Measurements from ENCODE around the gene DNAAF2. TPM values are rescaled to one million over a fixed set of nuclear protein-coding genes. Genes with fewer than 3 reads are reported as not detected.
"Not testable (repeated sequence)": the region's sequence is repeated elsewhere in the genome, so short reads cannot be mapped to it uniquely, and the experiment has no call there.

DNAAF2 gene
- polyA plus RNA-seq, 4 donors: 15.5 to 19.1 (median 17.3) TPM

GRCh38 chr14:49623387-49623786 is 11.7 kb downstream of the DNAAF2 start:
- DNase-seq (ENCODE audit: low read depth in 4 of 4, low spot score in 2 of 4): no peak

- DNase-seq (ENCODE audit: low read depth in 4 of 4, low spot score in 2 of 4): no peak
Measured at GRCh38 chr14:49622022-49622607, 12.9 kb downstream of the DNAAF2 start.

DNA sequence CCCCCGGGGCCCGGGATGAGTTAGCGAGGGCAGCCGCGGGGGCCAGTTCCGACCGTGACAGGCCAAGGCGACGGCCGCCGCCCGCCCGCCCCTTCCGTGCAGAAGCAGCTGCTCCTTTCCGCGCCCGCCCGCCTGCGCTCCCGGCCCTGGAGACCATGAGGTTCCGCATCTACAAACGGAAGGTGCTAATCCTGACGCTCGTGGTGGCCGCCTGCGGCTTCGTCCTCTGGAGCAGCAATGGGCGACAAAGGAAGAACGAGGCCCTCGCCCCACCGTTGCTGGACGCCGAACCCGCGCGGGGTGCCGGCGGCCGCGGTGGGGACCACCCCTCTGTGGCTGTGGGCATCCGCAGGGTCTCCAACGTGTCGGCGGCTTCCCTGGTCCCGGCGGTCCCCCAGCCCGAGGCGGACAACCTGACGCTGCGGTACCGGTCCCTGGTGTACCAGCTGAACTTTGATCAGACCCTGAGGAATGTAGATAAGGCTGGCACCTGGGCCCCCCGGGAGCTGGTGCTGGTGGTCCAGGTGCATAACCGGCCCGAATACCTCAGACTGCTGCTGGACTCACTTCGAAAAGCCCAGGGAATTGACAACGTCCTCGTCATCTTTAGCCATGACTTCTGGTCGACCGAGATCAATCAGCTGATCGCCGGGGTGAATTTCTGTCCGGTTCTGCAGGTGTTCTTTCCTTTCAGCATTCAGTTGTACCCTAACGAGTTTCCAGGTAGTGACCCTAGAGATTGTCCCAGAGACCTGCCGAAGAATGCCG is 13.7 kb downstream of the DNAAF2 start:
- no peak for DNase-seq (ENCODE audit: low read depth in 4 of 4, low spot score in 2 of 4)

DNA sequence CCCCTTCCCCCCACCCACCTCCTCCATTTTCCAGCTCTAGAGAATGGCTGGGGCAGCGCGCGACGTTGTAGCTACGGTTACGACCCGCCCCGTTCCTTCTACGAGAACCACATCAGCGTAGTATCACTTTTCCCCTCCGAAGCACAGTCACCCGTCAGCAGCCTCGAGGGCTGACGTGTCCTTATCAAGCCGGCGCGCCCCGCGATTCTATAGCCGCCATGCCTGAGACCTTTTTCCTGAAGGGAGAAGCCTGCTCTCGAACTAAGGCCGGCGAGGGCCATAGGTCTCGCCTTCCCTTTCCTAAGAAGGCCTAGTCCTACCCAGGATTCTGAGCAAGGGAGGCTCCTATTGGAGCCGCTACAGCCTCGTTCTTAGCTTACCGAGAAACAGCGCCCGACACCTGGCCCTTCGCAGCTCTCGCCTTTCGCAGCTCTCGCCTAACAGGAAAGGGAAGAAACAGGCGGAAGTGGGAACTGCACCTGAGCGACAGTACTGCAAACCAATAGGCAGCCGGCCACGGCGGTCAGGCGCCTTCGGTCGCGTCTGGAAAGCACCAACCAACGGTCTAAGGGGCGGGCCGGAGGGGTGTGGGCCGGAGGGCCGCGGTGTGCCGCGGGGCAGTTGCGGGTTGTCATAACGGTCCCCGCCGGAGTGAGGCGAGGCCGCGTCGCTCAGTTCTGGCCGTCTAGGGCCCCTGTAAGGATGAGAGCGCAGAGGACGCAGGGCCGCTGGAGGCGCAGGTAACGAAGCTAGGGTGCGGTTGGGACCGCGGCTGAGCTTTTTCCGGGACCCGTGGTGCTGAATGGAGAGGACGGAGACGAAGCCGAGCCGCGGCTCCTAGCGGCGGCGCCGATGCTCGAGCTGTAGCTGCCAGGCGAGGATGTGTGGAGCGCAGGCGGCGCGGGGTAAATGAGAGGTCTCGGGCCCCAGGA is 14.6 kb downstream of the DNAAF2 start, which contains the start of the genes MGAT2 and RPL36AL:
Gene MGAT2, plus strand, starts transcription at position 618 of the 932 bp plus-strand sequence. CDS start 470 bp downstream, outside the sequence.
Gene RPL36AL, minus strand, starts transcription at position 445 of the 932 bp plus-strand sequence. CDS start 1,522 bp downstream, outside the sequence.
- peak; percentile 89 to 97 (median 96) for DNase-seq (ENCODE audit: low read depth in 4 of 4, low spot score in 2 of 4)

DNA sequence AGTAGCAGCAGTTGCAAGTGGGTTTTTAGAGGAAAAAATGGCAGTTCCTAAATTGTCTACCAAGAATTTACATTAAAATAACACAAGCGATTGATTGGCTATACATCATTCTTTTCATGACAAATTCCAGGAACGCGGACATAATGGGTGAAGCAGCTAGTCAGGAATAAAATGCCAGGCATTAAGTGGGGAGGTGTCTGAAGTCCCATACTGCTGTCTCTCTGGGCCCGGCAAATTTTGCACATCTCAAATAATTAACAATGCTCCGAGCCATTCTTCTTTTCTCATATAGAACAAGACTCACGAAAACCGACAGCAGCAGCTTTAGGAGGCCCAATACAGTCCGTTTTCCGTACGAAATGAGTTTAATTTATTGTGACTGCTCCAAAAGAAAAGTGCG is 15.3 kb downstream of the DNAAF2 start:
- no peak for DNase-seq (ENCODE audit: low read depth in 4 of 4, low spot score in 2 of 4)

- not testable (repeated sequence) for DNase-seq (ENCODE audit: low read depth in 4 of 4, low spot score in 2 of 4)
Measured at GRCh38 chr14:49619273-49619672, 15.8 kb downstream of the DNAAF2 start.

DNA sequence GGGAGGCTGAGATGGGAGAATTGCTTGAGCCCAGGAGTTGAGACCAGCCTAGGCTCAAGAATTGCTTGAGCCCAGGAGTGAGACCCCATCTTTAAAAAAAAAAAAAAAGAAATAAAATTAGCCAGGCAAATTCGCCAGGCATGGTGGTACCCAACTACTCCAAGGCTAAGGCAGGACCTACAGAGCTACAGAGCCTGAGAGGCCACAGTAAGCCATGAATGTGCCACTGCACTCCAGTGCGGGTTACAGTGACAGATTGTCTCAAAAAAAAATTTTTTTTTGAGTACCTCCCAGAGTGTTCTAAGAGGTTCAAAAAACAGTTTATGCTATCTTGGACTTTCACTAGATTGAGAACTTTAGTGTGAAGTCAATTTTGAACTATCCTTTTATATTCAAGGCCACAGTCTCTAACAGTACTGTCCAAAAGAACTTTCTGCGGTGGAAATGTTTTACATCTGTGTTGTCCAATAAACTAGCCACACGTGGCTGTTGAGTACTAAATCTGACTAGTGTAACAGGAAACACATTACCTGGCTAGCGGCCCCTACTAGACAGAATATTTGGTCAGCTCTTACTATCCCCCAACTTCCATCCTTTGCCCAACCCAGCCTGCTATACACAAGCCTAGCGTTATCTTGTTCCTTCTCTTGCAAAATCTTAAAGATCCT is 17.1 kb downstream of the DNAAF2 start:
- DNase-seq (ENCODE audit: low read depth in 4 of 4, low spot score in 2 of 4): no peak

DNA sequence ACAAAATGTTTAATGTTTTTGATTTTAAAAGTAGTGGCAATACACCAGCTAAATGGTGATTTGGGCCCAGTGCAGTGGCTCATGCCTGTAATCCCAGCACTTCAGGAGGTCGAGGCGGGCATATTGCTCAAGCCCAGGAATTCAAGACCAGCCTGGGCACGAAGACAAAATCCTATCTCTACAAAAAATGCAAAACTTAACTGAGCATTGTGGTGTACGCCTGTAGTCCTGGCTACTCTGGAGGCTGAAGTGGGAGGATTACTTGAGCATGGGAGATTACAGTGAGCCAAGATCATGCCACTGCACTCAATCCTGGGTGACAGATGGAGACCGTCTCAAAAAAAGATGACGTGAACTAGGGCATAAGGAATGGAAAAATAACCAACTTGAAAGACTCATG is 19.3 kb downstream of the DNAAF2 start:
- no peak for DNase-seq (ENCODE audit: low read depth in 4 of 4, low spot score in 2 of 4)

DNA sequence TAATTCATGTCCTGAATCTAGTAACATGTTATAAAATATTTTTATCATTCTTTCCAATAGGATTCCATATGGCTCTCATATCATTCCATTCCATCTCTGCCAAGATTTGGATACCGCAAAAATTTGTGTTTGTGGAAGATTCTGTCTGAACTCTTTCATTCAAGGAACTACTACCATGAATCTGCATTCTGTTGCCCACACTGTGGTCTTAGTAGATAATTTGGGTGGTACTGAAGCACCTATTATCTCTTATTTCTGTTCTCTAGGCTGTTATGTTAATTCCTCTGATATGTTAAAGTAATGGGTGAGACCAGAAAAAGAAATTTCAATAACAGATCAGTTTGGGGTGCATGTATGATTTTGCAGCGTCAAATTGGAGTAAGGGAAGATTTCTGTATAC is 20.8 kb downstream of the DNAAF2 start:
- no peak for DNase-seq (ENCODE audit: low read depth in 4 of 4, low spot score in 2 of 4)

- DNase-seq (ENCODE audit: low read depth in 4 of 4, low spot score in 2 of 4): no peak
Measured at GRCh38 chr14:49612671-49613070, 22.4 kb downstream of the DNAAF2 start.

GRCh38 chr14:49612251-49612650 is 22.8 kb downstream of the DNAAF2 start:
- no peak for DNase-seq (ENCODE audit: low read depth in 4 of 4, low spot score in 2 of 4)

DNA sequence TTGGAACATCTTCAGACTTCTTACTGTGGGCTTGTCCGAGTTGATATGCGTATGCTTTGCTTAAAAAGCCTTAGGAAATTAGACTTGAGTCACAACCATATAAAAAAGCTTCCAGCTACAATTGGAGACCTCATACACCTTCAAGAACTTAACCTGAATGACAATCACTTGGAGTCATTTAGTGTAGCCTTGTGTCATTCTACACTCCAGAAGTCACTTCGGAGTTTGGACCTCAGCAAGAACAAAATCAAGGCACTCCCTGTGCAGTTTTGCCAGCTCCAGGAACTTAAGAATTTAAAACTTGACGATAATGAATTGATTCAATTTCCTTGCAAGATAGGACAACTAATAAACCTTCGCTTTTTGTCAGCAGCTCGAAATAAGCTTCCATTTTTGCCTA is 27.5 kb downstream of the DNAAF2 start:
- no peak for DNase-seq (ENCODE audit: low read depth in 4 of 4, low spot score in 2 of 4)

- peak; percentile 79 to 91 (median 80) for DNase-seq (ENCODE audit: low read depth in 4 of 4, low spot score in 2 of 4)
Measured at GRCh38 chr14:49598485-49599300, 36.4 kb downstream of the DNAAF2 start, which contains the start of gene LRR1. LRR1 (plus strand) TSS chr14:49598940; CDS start chr14:49599021, 81 bp downstream.

DNA sequence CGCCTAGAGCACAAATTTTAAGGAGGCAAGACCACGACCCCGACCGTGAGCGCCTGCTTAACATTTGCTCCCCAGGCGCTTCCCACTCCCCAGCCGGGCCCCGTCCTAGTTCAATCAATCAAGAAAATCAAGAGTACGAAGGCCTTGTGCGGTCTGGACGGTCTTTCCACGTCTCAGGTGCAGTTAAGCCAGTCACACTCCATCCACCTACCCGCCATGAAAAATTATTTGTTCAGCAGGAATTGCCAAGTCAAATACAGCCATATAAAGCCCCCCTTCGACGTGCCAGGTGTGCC is 36.9 kb downstream of the DNAAF2 start:
- no peak for DNase-seq (ENCODE audit: low read depth in 4 of 4, low spot score in 2 of 4)

GRCh38 chr14:49594347-49595091 is 40.5 kb downstream of the DNAAF2 start:
- DNase-seq (ENCODE audit: low read depth in 4 of 4, low spot score in 2 of 4): no peak

DNA sequence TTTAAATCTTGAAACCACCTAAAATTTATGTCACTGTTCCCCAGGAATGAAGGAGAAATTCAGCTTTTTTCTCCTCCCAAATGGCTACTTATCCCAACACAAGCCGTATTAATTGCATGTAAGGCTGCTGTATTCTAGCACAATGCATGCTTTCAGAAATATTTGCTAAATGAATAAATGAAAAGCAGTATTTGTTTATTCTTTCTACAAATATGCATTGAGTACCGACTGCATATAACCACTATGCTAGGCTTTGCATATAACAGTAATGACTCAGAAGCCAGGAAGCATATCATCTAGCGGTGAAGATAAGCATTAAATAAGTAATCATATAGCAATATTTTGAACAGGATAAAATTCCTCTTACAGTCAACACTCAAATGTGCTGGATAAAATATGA is 42.0 kb downstream of the DNAAF2 start:
- no peak for DNase-seq (ENCODE audit: low read depth in 4 of 4, low spot score in 2 of 4)

GRCh38 chr14:49589387-49589786 is 45.7 kb downstream of the DNAAF2 start:
- DNase-seq (ENCODE audit: low read depth in 4 of 4, low spot score in 2 of 4): no peak

GRCh38 chr14:49586673-49587460 is 48.2 kb downstream of the DNAAF2 start:
- peak; percentile 42 to 72 (median 59) for DNase-seq (ENCODE audit: low read depth in 4 of 4, low spot score in 2 of 4)
